Suppressor macrophage (primary cell): Measurements from ENCODE around the gene FIGNL2.

ENCODE experiments used
- DNase-seq, 4 experiments: peaks; one replicate each; pipeline ENCODE4 v3.0.0-alpha.2; 2020 to 2022

The FIGNL2 gene

DNA sequence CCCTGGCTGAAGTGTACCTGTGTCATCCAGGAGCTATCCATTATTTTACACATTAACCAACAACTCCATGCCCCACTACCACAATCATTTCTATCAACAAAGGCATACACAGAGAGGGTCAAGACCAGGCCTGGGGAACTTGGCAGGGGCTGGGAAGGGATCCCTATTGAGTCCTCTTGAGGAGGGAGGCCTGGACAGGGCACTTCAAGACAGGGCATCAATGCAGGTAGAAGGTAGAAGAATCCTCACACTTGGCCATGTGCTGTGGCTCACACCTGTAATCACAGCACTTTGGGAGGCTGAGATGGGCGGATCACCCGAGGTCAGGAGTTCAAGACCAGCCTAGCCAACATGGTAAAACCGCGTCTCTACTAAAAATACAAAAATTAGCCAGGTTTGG, 26.0 kb upstream of the FIGNL2 start:
- no peak for DNase-seq

DNA sequence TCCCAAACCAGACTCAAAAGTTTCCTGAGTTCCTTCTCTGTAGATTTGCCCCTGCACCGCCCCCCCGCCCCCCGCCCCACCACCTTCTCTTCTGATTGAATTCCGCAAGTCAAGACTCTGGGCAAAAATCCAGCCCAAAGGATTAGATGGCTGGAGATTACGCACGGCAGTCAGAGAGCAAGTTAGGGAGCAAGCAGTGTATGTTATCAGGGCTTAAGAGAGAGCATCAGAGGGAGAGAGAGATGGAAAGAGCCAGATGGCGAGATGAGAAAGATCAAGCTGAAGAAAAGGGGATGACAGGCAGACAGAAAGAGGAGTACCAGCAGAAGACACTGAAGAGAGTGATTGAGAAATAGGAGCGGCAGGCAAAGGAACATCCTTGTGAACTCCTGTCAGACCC, 25.5 kb upstream of the FIGNL2 start:
- DNase-seq = no peak

DNA sequence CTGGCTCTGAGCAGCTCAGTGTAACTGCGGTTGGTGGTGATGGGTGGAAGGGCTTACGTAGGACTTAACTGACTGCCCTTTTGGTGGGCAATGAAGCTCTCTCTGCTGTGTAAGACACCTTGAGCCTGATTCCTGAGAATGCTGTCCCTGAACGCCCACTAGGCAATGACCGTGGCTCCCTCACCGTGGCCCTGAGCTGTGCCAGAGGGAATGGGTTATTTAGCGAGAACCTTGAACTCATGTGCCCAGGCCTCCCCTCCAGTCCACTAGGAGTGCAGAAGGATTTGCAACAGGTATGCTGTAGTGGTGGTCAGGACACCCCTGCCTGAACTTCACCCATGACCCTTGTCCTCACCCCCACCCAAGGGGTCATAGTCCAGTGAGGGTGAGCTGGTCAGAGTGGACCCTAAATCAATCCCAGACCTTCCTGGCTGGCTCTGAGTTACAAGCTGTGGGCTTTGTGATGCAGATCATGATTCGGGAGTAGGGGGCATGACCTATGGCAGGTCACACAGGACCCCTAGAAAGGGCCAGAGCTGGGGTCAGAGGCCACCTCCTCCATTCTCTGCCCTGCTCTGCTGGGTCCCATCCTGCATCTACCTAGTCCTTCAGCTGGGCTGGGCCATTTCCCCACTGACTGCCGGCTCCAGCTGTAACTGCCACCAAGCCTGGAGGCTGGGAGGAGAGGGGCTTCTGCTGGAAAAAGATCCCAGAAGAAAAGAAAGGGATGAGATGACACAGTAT, 24.9 kb upstream of the FIGNL2 start:
- DNase-seq = no peak

DNA sequence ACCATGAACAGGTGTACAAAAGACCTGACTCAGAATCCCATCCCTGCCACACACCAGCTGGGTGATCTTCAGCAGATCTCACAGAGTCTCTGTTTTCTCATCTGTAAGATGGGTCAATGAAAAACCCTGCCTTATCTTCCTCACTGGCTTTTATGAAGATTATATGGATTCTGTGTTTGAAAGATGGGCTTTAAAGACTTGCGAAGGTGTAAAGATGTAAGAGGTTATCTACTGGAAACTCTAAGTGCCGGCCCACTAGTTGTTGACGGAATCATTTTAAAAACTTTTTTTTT, 24.1 kb upstream of the FIGNL2 start:
- DNase-seq = no peak

DNA sequence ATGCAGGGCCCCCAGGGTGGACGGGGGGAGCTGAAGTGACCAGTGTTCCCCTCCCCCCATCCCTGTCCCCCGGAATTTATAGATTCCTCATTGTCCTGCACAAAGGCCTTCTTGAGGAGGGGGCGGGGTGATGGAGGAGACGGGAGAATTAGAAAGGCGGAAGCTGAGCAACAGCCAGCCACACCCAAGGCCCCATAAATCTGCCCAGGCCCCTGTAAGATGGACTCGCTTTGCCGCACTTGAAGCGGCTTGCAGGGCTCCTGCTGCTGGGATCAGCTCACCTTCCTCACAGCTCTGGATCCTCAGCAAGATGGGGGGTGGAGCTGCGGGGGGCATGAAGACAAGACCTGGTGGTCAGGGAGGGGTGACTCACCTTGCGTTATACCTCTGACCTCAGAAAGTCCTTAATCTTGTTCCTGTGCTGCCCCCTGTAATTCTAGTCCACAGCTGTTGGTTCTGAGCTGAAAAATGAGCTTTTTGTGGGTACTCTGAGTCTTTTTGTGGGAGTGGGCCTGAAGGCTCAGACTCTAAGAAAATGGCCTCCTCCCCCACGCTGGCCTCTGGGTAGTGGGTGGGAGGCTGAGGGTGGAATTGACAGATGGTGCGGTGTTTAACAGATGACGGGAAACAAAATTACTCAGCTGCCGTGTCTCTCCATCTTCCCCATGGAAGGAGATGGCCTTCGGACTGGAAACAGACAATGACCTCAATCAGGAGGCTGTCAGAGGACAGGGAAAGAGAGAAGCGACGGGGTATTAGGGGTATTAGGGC, 23.6 kb upstream of the FIGNL2 start:
- no peak for DNase-seq

DNA sequence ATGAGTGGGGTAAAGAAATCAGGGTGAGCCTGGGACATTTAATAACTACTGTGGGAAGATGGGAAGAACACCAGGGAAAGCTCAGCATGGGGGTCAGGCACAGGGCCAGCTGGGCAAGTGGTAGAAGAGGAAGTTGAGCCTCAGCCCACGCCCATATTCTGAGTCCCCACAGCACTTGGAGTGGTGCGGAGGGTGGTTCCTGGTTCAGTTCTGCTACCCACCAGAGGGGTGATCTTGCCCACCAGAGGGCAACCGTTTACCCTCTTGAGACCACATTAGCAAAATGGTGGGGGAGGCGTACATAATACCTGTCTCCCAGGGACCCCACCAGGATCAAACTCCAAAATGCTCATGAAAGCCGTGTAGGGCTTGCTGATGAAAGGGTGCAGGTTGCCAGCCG, 22.6 kb upstream of the FIGNL2 start:
- DNase-seq = peak; percentile 88 to 90 (median 90)

DNA sequence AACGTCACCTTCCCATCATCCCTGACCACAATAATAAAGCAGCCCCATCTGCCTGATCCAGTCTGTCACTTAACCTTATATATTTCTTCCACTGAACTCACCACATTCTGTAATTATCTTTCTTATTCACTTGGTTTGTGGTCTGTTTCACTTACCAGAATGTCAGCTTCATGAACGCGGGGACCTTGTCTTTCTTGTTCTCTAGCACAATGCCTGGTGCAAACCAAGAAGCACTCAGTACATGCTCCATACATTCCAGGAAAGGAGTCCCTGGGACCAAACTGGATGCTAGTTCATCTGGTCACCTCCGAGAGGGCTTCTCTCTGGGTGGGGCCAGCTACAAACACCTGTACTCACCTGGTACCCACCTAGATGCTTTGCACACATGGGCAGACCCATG, 22.0 kb upstream of the FIGNL2 start:
- no peak for DNase-seq

DNA sequence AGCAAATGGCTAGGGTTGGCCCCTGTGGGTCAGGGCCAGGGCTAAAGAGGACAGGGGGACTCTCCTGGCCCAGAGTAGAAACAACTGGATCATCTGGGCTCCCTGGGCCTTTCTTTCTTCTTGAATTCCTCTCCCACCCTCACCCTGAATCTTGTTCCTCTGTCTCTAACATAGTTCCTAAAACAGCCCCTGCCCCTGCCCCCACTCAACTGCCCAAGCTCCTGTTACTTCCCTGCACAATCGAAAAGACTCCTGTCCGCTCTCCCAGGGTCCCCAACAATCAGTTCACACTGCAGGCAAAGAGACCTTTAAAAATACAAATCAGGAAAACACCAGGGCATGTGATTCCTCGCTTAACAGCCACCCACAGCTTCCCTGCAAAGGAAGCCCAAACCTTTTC, 21.4 kb upstream of the FIGNL2 start:
- peak; percentile 36 to 61 (median 56) for DNase-seq

DNA sequence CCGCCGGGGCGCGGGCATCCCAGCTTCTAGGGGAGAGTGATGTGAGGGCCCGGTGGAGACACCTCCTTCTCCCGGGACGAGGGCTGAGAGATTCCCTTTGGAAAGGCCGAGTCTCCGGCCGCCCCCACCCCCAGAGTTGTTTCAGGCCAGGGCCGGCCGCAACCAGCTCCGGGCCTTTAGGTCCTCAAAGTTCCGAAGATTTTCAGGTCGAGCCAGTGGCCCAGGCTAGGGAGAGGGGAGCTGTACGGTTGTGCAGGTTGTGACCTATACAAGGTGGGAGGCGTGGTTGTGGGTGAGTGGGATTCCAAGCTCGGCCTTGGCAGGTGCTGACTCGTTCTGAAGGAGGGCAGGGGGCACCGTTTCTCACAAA, 21.0 kb upstream of the FIGNL2 start:
- no peak for DNase-seq

DNA sequence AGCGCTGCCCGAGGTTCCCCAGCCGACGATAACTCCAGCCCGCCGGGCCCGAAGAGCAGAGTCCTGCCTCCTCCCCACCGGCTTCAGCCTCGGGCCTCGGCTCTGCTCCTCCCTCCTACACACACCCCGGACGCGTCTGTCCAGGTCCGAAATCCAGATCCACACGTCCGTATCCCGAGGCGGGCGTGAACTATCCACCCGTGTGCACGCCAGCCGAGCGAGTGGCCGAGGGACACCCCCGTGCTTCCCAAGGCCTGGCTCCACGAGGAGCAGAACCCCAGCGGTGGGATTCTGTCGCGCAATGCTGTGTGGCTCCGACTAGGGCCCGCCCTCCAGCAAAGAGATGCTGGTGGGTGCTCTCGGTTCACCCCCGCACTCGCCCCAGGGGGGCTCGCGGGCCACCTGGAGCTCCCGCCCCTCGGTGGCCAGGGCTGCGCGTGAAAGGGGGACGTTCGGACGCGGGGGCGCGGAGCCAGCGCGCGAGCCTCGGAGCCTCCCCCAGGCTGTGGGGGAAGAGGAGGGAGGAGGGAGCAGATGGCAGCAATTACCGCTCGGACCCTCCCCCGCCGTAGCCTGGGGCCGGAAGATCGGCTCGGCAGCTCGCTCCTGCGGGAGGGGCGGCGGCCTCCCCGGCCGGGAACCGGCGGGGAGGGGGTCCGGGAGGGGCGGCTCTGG, 20.4 kb upstream of the FIGNL2 start:
- DNase-seq = no peak

DNA sequence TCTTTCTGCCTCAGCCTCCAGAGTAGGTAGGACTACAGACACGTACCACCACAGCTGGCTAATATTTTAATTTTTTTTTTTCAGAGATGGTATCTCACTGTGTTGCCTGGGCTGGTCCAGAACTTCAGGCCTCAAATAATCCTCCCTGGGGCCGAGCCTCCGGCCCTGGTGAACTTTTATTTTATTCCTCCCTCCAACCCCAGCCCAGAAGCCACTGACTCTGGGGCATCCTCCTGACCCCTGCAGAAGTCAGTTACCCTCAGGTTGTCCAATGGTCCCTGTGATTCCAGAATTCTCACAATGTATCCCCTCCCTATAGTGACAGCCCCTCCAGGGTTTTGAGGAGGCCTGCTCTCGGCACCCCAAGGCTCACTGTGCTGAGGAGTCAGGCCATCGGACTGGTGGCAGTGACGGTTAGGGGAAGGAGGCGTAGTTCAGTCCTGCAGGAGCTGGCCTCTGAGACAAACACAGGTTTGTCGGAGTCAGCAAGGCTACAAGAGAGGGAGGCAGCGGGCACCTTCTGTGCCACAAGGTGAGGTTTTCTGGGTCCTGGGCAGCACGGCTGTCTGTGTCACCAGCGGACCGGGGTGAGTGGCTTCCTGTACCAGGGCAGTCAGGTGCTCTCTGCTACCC, 19.4 kb upstream of the FIGNL2 start:
- DNase-seq = no peak

DNA sequence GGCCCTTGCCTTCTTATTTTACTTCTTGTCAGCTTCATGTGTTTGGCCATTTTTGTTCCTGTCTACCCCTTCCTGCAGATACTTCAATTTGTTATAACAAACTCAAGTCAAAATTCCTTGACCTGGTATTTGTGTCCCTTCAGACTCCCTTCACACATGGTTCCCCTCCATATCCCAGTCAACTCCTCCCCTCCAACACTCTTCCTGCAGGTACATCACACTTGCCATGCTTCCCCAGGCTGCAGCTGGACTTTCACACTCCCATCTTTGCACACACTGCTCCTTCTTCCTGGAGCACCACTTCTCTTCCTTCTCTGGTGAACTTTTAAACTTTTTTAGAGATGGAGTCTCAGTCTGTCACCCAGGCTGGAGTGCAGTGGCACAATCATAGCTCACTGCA, 18.9 kb upstream of the FIGNL2 start:
- DNase-seq = no peak

DNA sequence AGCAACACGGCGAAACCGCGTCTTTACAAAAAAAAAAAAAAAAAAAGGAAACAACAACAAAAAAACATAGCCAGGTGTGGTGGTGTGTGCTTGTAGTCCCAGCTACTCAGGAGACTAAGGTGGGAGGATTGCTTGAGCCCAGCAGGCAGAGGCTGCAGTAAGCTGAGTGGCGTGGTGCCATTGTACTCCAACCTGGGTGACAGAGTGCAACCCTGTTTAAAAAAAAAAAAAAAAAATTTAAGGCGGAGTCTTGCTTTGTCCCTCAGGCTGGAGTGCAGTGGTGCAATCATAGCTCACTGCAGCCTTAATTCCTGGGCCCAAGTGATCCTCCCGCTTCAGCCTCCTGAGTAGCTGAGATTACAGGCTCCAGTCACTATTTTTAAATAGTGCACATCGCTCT, 18.2 kb upstream of the FIGNL2 start:
- DNase-seq = no peak

DNA sequence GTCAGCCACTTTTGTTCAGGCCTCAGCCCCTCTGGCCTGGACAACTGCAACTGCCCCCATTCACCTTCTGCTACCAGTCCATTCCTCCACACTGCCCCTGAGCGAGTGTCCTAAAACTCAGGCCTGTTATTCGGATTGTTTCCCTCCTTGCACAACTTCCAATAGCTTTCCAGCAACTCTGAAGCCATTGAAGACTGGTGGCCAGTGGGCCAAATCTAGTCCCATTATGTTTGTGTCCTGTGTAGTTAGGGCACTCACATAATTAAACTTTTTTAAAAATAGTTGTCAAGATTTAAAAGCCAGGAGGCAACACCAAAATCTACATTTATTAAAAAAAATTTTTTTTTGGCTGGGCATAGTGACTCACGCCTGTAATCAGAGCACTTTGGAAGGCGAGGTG, 17.8 kb upstream of the FIGNL2 start:
- no peak for DNase-seq

DNA sequence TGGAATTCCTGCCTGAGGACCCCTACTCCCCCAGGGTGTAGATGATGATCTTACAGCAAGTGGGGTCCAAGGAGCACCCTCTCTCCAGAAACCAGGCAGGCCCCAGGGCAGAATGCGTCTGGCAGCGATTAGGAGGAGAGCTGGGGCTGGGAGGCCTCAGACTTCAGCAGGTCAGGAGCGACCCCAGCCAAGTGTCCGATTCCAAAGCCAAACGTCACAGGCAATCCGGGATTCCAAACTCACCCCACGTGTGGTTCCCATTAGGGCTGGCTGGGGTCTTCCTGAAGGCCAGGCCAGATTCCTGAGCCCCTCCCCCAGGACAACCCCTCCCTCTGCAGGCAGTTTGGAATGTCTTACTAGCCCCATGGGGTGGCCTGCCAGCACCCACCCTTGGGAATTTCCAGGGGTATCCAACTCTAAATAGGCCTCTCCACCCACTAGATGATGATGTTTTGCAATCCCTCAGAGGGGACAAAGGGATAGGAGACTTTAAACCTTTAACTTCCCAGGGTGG, 17.3 kb upstream of the FIGNL2 start:
- no peak for DNase-seq

DNA sequence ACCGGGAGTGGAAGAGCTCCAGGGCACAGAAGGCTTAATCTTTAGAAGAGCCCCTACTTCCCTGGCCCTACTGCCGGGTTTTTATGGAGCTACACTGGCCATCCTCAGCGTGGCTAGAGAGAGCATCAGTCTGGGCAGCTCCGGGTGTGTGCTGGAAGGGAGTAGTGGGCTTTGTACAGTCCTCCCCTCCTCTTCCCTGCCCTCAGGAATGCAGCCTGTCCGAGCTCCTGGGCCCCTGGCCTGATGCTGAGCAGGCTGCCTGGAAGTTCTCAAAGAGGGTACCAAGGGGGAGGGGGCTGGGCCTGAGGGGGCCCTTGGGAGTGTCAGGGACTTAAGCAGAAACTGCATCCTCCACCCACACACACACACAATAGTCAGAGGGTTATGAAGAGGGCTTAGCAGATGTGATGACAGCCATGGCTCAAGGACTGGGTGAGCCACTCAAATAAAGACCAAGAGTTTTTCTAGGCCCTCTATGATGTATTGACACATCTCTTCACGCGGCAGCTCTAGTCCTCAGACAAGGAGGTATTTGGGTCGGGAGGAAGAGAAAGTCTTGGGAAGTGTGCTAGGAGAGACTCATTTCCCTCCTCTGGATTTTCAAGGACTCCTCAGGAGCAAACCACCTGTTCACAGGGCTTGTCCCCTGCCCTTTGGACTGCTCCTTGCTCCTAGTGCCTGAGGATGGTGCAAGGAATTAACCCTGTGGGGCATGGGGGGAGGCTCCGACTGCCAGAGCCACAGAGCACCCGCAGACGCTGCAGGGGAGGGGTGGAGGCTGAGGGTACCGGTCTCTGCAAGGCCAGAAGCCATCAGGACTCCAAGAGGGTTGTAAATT, 16.5 kb upstream of the FIGNL2 start:
- DNase-seq = peak in 1 of 4 experiments; percentile 28

DNA sequence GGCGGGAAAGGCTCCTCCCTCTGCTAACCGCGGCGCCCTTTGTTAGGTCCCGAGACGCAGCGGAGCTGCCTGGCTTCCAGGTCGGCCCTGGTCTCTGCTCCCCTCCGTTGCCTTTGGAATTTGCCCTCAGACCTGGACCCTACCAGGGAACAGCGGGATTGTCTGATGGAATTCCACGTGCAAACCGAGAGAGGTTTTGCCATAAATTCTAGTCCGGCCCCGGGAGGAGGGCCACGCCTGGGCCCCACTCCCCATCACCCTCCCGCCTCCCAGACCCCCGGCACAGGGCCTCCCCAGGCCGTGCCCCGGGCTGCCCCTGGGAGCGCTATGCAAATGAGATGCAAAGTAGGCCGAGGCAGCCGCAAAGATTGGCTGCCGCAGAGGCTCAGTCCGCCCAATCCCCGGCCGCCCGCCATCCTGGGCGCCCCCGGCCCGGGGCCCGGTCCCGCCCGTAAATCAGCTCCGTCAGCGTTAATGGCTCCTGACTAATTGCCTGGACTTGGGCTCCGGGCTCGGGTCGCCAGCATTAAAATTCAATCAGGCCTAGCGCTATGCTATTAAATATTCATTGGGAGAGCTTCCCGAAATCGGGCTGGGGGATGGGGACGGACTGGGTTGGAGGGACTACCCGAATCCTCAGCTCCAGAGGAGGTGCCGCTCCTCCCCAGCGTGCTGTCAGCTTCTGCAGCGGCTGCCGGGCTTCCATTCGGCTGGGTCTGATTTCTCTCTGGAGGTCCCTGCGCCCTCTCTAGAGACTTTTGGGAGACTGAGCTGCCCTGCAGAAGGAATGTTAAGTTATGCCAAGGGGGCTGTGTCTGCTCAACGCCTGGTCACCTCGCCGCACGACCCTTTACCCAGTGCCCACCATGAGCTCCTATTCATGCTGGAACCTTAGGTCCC, 15.7 kb upstream of the FIGNL2 start:
- peak in 1 of 4 experiments; percentile 36 for DNase-seq

DNA sequence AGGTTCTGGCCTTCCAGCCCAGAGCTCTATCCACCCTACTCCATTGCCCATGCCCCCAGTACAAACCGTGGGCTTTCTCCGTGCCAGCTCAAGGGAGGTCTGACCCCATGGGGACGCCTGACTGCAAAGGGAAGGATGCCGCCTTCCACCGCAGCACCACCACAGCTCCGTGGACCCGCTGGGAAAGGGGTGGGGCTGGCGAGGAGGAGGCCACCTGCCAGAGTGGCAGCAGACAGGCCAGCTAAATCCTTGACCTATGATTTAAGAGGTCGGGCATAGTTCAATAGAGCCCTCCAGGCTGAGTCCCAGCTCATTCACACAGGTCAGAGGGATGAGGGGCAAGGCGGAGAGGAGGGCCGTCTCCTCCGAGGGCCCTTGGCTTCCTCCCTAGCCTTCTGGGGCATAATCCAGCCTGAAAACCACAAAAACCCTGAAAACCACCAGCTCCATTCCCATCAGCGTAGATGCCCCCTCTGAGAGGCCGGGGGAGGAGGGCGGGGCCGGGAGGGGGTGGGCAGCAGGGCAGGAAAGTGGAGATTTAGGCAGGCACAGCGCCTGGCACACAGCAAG, 14.9 kb upstream of the FIGNL2 start:
- DNase-seq = no peak

DNA sequence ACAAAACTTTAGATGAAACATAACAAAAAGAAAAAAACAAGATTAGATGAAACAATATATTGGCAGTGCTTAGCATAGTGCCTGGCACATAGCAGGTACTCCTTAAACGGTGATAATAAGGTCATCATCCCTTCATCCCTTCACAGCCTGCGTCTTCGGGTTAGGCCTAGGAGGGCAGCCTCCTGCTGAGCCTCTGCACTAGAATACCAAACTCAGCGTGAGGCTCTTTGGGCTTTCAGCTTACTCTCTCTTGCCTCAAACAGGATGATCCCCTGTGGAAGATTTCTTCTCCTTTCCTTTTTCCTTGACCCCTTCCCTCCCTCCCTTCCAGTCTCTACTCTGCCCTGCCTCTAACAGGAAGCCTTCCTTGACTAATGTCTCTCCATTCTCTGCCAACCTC, 14.4 kb upstream of the FIGNL2 start:
- DNase-seq = no peak

DNA sequence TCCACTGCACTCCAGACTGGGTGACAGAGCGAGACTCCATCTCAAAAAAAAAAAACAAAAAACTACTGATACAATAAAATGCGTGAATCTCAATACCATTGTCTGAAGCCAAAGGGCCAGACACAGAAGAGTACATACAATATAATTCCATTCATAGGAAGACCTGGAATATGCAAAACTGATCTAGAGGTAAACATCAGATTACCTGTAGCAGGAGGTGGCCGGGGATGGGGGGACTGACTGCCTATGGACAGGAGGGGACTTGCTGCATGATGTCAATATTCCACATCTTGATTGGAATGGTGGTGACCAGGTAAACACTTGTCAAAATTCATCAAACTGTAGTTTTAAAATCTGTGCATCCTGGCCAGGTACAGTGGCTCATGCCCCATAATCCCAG, 12.5 kb upstream of the FIGNL2 start:
- DNase-seq = no peak
